ENCODE data around the gene DCAF4L1.
A peak's percentile ranks its signal among the peaks of the same experiment; 100 is the strongest.

Gene DCAF4L1, protein sequence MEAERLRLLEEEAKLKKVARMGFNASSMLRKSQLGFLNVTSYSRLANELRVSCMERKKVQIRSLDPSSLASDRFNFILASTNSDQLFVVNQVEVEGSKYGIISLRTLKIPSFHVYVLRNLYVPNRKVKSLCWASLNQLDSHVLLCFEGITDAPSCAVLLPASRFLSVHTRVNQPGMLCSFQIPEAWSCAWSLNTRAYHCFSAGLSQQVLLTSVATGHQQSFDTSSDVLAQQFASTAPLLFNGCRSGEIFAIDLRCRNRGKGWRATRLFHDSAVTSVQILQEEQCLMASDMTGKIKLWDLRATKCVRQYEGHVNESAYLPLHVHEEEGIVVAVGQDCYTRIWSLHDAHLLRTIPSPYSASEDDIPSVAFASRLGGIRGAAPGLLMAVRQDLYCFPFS

DNA sequence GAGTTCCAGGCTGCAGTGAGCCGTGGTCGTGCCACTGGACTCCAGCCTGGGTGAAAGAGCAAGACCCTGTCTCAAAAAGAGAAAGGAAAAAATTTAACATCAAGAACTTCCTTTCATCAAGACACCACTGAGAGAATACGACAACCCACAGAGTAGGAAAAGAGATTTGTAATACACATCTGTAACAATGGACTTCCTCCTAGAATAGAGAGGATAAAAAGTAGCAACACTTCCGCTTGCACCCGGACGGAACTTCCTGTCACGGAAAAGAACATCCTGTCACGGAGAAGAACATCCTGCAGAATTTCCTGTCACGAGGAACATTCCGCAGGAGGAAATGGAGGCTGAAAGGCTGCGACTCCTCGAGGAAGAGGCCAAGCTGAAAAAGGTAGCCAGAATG lies at the start of gene DCAF4L1:
Gene DCAF4L1 (plus strand): TSS at position 301 of the 400 bp plus-strand sequence. CDS start 37 bp downstream, at position 338.
- DNase-seq, result no peak

DNA sequence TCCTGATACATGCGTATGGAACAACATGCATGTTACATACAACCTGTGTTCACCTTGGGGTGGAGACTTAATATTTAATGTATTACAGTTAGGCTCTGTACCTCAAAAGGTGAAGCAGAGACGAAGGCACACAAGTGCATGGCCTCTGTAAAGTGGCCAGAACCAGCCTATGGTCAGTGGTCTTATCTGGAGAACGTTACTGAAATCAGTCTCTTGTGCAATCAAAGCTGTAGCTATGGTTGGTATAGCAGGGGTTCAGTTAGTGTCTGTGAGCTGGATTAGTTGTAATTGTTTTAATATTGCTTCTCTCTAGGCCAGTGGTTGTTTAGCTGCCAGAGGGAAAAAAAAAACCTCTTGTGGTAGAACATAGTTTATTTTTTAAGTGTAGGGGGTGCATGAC lies 48.6 kb upstream of the DCAF4L1 start:
- DNase-seq, result no peak

DNA sequence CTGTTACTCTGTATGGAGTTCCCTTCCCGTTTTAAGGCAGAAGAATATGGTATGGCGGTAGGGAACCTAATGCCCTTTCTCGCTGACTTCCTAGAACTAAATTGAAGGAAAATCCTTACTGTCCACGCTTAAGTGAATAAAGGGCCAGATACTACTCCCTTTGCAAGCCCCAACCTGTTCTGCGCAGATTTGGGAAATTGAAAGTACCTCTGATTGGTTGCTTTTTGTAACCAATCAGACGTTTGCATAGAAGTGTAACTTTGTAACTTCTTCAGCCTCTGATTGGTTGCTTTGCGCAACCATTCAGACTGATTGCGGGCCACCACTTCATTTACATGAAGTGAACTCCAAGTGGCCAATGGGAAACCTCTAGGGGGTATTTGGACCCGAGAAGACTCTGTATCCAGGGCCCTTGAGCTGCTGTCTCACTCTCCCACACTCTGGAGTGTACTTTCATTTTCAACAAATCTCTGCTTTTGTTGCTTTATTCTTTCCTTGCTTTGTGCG lies 47.5 kb upstream of the DCAF4L1 start:
- DNase-seq, result no peak

DNA sequence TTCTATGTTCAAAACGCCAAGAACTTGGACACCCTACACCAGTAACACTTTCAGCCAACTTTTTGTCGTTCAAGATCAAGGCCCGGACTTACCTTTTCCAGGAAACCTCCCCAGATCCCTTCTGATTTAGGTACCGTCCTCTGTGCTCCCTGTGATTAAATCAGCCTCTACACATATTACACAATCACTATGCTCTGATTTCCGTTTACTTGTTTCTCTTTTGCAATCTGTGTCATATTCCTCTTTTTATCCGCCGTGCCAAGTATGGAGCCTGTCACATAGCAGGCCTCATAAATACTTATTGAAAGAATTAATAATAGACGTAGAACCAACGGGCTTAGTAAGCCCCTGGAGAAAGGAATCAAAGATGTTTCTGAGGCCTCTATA lies 47.0 kb upstream of the DCAF4L1 start:
- no peak for DNase-seq

DNA sequence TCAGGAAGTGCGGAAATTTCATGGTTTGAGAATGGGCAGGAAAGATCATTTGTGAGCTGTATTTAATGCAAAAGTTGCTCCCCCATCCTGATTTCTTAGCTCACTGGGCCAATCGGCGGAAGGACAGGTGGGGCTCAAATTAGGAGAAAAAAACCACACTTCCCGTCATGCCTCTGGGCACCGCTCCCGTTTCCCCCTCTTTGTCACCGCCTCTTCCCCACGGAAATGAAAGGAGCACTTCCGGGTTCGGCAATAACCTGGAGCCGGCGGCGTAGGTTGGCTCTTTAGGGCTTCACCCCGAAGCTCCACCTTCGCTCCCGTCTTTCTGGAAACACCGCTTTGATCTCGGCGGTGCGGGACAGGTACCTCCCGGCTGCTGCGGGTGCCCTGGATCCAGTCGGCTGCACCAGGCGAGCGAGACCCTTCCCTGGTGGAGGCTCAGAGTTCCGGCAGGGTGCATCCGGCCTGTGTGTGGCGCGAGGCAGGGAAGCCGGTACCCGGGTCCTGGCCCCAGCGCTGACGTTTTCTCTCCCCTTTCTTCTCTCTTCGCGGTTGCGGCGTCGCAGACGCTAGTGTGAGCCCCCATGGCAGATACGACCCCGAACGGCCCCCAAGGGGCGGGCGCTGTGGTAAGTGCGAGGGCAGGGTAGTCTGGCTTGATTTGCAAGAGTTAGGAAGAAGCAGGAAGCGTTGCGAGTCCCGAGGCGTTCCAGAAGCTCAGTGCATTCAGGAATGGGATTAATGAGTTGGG lies 46.5 kb upstream of the DCAF4L1 start, which contains the start of gene TMEM33:
Gene TMEM33 (plus strand): TSS at position 529 of the 751 bp plus-strand sequence. CDS start 56 bp downstream, at position 585.
- DNase-seq, result peak; percentile 51

DNA sequence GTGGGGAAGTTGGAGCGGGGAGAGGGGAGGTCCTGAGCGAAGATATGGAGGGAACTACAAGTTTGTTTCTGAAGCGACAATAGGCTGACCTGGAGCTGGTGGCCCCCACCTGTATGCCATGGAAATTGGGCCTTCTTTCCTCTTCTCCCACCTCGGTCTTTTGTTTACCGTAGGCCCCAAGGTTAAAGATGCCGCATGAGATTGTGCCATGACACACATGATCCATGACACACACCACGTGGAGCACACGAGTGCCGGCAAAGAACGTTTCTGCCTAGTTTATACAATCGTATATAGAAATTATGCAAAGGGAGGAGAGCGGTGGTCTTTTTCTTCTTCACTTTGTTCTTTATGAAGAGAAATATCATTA lies 45.9 kb upstream of the DCAF4L1 start:
- no peak for DNase-seq

DNA sequence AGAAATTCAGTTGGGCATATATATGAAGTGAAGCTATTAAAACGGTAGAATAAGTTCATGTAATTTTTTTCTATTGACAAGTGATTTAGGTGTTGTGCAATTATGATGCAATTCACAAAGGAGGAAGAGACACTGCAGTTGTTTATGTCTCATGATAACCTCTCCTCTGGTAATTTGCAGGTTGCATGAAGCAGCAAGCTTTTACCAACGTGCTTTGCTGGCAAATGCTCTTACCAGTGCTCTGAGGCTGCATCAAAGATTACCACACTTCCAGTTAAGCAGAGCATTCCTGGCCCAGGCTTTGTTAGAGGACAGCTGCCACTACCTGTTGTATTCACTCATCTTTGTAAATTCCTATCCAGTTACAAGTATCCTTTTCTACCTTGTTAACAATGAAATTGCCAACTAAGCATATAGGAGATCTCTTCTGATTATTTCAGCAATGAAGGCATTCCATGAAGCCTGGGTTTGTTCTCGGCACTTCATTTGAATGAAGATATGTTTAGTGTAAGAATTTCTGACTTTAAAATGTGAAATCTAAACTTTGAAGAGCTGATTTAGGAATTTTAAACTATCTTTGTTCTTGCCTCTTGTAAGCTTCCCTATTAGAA lies 42.4 kb upstream of the DCAF4L1 start:
- DNase-seq, result no peak

DNA sequence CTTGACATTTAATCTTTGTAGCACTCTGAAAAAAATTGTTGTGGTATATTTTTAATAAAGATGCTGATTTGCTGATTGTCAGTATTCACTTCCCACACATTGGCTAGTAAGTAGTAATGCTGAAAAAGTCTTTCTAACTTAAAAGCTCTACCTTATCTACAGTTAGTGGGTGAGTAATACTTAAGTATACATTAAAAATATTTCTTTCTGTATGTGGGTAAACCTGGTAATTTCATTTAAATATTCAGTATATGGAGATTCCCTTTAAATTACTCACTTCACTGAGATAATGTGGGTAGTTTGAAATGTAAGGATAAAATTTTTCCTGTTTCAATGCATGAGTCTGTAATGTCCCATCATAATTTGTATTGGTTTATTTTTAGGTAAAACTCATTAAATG lies 40.7 kb upstream of the DCAF4L1 start:
- no peak for DNase-seq

DNA sequence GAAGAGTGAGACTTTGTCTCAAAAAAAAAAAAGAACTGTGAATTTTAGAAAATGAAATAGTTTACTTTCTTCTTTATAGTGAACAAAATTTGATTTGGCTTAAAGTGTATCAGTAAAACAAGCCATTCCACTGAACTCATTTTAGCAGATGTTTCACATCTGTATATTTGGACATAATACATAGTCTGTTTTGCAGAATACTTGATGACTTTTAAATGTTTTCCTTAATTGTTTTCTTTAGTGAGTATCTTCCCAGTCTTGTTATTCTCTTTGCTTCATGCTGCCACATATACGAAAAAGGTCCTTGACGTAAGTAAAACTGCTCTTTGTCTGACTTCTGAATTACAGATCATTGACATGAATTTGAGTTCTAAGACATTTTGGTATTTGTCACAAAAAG lies 38.0 kb upstream of the DCAF4L1 start:
- no peak for DNase-seq

DNA sequence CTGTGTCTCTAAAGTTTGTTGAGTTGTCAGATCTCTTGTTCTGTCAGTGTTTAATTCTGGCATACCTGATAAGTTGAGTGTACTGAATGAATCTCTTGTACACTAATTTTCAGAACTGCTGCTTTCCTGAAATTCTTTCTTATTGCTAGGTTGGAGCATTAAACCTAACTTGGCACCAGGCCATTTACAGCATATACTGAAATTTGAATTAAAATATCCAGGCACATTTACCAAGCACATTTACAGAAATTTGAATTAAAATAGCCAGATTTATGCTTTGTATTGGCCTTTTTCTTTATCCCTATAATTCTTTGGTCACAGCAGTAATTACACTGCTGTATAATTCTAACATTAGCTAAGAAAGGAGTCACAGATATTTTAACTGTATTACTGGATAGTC lies 37.5 kb upstream of the DCAF4L1 start:
- no peak for DNase-seq

DNA sequence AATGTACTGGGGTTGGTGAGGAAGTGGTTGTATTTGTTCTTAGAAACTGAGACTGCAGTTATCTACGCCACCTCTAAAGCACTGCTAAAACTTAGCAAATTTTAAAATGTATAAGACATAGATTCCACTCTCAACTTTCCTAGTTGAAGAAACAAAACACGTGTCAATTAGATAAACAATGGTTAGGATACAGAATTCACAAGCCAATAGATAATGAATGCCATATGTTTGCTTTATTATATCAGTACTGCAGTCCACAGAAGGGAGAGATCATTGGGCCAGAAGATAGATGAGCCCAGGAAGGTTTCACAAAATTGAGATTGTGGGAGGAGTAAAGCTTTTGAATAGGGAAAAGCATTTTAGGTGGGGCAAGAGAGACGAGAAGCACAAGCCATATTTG lies 32.0 kb upstream of the DCAF4L1 start:
- no peak for DNase-seq

DNA sequence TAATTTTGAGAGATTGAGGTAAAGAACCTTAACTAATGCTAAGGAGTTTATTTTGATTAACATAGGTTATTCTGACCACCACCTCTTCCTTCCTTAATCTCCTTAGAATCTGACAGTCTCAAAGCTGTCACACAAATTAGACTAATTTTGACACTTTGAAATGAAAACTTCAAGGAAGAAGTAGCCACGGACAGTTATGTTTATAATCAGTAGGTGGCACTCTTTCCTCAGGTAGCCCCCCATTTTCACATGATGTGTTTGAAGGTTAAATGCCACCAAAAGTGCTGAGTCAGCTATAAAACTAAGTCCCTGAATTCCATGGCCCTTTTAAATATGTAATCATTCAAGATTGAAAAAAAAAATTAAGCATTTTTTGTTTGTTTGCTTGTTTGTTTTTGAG lies 23.9 kb upstream of the DCAF4L1 start:
- no peak for DNase-seq

DNA sequence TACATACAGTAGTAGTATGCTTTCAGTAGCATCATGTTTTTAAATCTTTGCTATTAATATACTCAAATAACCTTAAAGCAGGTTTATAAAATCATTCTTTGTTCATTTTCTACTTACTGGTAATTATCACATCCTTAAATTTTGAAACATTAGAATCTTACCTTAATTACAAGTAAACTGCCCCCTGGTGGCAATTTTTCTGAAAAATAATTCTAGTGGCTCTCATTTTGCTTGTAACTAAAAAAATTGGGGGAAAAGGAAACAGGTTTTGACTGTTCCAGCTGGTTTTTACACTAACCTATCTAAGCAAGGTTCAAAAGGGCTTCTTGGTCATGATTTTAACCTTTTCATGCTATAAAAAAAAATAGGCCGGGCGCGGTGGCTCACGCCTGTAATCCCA lies 18.5 kb upstream of the DCAF4L1 start:
- DNase-seq, result no peak

DNA sequence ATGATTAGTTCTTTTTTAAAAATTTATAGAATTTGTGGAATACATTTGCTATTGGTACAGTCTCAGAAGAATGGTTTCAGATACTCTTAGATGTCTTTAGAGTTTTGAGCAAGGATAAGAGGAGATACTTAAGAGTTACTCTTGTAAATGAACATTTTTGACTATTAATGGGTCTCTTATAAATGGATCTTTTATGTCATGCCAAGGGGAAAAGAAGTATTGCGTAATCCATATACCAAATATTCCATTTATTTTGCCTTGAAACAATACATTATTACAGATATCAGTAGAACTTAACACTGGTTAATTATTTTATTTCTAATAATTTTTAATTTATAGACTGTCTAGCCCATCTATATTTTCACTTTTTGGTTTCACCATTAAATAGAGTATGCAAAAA lies 17.2 kb upstream of the DCAF4L1 start:
- DNase-seq, result no peak

DNA sequence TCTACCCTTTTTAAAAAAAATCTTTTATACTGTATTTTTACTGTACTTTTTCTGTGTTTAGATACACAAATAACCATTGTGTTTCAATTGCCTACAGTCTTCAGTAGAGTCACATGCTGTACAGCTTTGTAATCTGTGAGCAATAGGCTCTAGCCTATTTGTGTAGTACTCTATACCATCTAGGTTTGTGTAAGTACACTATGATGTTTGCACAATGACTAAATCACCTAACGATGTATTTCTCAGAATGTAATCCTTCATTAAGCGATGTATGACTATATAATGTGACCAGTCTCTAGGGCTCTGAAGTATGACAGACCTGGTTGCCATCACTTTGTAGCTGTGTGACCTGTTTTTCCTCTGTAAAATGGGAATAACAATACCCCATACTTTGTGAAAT lies 14.2 kb upstream of the DCAF4L1 start:
- DNase-seq, result no peak

DNA sequence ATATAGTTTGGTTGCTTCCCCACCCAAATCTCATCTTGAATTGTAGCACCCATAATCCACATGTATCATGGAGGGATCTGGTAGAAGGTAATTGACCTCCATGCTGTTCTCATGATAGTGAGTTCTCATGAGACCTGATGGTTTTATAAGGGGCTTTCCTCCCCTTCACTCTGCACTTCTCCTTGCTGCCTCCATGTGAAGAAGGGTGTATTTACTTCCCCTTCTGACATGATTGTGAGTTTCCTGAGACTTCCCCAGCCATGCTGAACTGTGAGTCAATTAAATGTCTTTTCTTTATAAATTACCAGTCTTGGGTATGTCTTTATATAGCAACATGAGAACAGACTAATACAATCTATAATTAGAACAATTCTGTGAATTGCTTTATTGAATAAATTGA lies 11.9 kb upstream of the DCAF4L1 start:
- no peak for DNase-seq

DNA sequence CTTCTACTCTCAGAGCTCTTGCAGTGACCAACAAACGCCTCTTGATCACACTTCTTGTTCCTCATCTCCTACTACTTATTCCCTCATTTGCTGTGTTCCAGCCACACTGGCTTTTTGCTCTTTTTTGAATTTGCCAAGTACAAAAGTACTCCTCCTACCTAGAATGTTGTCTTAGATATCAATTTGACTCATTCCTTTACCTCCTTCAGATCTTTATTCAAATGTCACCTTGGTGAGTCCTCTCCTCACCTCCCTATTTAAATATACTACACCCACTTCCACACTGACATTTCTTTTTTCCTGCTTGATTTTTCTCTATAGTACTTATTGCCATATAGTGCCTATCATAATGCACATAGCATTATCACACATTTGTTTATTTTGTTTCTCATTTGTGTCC lies 6.2 kb upstream of the DCAF4L1 start:
- DNase-seq, result no peak

DNA sequence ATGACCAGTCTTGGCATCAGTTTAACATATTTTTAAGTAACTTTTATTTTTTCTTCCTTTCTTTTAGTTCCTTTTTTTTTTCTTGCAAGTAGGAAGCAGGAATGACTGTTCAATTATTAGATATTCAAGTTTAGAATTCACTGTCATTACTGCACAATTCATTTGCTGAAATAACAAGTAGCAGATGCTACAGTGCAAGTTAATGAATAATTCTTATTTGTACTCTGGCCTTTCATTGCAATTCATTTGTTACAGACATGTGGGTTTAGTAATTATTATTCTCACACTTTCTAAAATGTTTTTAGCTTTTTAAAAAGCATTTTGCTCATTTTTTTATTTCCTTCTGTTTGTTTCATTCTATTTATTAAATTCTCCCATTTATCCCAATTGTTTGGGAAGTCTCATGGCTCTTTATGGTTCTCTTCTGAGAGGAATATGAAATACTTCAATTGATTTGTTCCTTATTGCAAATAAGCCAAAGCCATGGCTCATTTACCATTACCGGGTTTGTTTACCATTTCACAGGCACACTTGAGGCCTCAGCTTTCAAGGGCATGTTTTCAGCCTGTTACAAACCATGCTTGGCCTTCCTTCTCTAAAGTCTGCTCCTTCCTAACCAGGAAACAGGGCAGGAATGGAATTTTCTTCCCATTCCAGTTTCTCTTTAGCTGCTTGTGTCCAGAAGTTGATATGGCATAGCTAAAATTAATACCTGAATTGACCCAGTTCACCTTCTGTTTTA lies 4.6 kb upstream of the DCAF4L1 start:
- no peak for DNase-seq

DNA sequence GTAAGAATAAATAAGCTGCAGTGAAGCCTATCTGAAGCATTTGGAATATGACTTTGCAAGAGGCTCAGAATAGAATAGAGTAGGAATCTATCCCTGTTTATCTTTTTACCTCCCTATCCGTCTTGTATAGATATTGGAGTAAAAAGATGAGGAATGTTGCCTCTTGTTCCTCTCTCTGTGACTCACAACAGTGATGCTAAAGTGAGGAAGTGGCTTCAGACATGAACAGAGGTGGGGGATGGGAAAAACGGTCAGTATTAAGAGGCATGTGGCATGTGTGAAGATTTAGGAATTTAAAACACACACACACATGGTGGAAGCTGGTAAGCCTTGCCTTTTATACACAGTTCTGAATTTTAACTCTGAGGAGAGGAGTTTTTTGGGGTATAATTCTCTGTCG lies 3.8 kb upstream of the DCAF4L1 start:
- DNase-seq, result no peak

DNA sequence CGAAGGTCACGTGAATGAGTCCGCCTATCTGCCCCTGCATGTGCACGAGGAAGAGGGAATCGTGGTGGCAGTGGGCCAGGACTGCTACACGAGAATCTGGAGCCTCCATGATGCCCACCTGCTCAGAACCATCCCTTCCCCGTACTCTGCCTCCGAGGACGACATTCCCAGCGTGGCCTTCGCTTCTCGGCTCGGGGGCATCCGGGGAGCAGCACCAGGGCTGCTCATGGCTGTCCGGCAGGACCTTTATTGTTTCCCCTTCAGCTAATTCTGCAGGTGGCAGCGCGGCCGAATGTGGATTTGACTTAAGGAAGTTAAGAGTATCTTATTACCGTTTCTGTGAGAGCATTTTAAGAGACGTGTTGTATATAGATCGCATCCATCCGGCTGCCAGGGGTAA lies 1.2 kb downstream of the DCAF4L1 start:
- no peak for DNase-seq

DNA sequence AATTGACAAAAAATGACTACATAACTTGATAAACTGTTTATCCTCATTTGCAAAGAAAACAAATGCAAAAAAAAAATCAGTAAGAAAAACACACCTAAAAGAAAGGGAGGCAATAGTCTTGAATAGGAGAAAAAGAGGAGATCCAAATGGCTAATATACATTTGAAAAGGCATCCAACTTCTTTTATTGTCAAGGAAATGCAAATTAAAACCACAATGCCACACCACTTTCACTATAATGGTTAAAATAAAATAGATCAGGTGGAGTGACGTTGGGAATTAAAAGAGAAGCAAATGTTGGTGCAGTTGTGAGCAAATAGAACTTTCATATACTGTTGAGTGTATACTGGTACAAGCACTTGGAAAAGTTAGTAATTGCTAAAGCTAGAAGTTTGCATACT lies 3.6 kb downstream of the DCAF4L1 start:
- DNase-seq, result no peak

DNA sequence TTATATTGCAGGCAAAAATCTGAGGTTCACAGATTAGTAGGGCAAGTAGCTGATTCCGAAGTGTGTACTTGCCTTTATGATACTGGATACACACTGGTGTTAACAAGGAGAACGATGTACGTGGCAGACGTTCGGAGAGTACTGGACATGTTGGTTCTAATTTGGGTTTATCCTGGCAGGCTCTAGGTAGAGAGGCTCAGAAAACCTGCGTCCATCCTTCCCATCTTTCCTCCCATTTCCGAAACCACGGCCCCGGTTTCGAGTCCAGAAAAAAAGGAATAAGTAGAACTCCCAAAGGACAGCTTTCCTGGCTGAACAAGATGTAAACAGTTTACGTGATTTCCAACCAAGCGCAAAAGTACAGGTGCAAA lies 8.4 kb downstream of the DCAF4L1 start:
- no peak for DNase-seq

Data from NCI-H1417 treated with DMSO at 0.1 percent for 48 hours (cell line).